ENCODE measurements around the gene ZNF653.

ZNF653 gene

GRCh38 chr19:11494634-11495285 is 10.9 kb downstream of the ZNF653 start:
- no peaks in the 10 kb centered on the region for H3K9me3 ChIP-seq (ENCODE audit: insufficient read depth, low read depth, low read length)
- H3K4me3 ChIP-seq (ENCODE audit: low read length, poor library complexity, severe bottlenecking): no peak overlapping the region
- H3K36me3 ChIP-seq (ENCODE audit: insufficient read depth, low read length): peaks cover 15% of the 10 kb centered on the region; the same call in 1 of the 2 replicates
- H3K9me2 ChIP-seq (replicated peaks; ENCODE audit: low read depth, low read length): no peaks in the 10 kb centered on the region
- no peaks in the 10 kb centered on the region for H3K27me3 ChIP-seq (ENCODE audit: insufficient read depth, low read length, poor library complexity, severe bottlenecking)
- H2AFZ ChIP-seq (ENCODE audit: low read length): no peak overlapping the region
- H3K79me2 ChIP-seq (ENCODE audit: insufficient read depth, low read length): no peaks in the 10 kb centered on the region
- H3K9ac ChIP-seq (ENCODE audit: low read depth, low read length, poor library complexity, severe bottlenecking): no peak overlapping the region
- TF ChIP-seq EZH2phosphoT487 (IDR thresholded peaks at IDR 0.05; ENCODE audit: borderline replicate concordance): no peak
- TF ChIP-seq, protein P1, sequence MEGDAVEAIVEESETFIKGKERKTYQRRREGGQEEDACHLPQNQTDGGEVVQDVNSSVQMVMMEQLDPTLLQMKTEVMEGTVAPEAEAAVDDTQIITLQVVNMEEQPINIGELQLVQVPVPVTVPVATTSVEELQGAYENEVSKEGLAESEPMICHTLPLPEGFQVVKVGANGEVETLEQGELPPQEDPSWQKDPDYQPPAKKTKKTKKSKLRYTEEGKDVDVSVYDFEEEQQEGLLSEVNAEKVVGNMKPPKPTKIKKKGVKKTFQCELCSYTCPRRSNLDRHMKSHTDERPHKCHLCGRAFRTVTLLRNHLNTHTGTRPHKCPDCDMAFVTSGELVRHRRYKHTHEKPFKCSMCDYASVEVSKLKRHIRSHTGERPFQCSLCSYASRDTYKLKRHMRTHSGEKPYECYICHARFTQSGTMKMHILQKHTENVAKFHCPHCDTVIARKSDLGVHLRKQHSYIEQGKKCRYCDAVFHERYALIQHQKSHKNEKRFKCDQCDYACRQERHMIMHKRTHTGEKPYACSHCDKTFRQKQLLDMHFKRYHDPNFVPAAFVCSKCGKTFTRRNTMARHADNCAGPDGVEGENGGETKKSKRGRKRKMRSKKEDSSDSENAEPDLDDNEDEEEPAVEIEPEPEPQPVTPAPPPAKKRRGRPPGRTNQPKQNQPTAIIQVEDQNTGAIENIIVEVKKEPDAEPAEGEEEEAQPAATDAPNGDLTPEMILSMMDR (conservative IDR thresholded peaks at IDR 0.05; ENCODE audit: low read length): no peak
- no peak overlapping the region for H3K4me2 ChIP-seq (ENCODE audit: low read depth, low read length, poor library complexity, severe bottlenecking)
- H4K20me1 ChIP-seq (ENCODE audit: insufficient read depth, low read length, poor library complexity, severe bottlenecking): peaks cover 4% of the 10 kb centered on the region
- H3K4me1 ChIP-seq (ENCODE audit: insufficient read depth, low read length, poor library complexity, severe bottlenecking): no peaks in the 10 kb centered on the region
- H3F3A ChIP-seq (ENCODE audit: low read depth): no peaks in the 10 kb centered on the region

DNA sequence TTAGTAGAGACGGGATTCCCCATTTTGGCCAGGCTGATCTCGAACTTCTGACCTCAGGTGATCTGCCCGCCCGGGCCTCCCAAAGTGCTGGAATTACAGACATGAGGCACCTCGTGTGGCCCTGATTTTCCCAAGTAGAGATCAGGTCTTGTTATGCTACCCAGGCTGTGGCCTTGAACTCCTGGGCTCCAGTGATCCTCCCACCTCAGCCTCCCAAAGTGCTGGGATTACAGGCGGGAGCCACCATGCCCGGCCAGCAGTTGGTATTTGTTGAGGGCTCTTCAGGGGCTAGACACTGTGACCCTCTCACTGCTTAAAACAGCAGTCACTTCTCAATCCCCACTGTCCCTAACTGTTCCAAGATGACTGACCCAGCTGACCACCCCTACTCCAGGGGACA is 16.3 kb downstream of the ZNF653 start:
- TF ChIP-seq, protein P1 (conservative IDR thresholded peaks at IDR 0.05; ENCODE audit: low read length): no peak
- TF ChIP-seq EZH2phosphoT487 (IDR thresholded peaks at IDR 0.05; ENCODE audit: borderline replicate concordance): no peak
- H4K20me1 ChIP-seq (ENCODE audit: insufficient read depth, low read length, poor library complexity, severe bottlenecking): no peaks in the 10 kb centered on the region
- H3K4me1 ChIP-seq (ENCODE audit: insufficient read depth, low read length, poor library complexity, severe bottlenecking): no peaks in the 10 kb centered on the region
- H2AFZ ChIP-seq (ENCODE audit: low read length): no peak overlapping the region
- no peaks in the 10 kb centered on the region for H3K27me3 ChIP-seq (ENCODE audit: insufficient read depth, low read length, poor library complexity, severe bottlenecking)
- H3K4me3 ChIP-seq (ENCODE audit: low read length, poor library complexity, severe bottlenecking): no peak overlapping the region
- H3K36me3 ChIP-seq (ENCODE audit: insufficient read depth, low read length): peaks cover 10% of the 10 kb centered on the region; the same call in 1 of the 2 replicates
- no peak overlapping the region for H3K9ac ChIP-seq (ENCODE audit: low read depth, low read length, poor library complexity, severe bottlenecking)
- H3F3A ChIP-seq (ENCODE audit: low read depth): no peaks in the 10 kb centered on the region
- no peaks in the 10 kb centered on the region for H3K9me3 ChIP-seq (ENCODE audit: insufficient read depth, low read depth, low read length)
- H3K79me2 ChIP-seq (ENCODE audit: insufficient read depth, low read length): no peaks in the 10 kb centered on the region
- no peak overlapping the region for H3K4me2 ChIP-seq (ENCODE audit: low read depth, low read length, poor library complexity, severe bottlenecking)
- H3K9me2 ChIP-seq (replicated peaks; ENCODE audit: low read depth, low read length): no peaks in the 10 kb centered on the region

- Histone ChIP-seq H3K9ac (ENCODE audit: low read depth, low read length, poor library complexity, severe bottlenecking) (no peak overlapping the region), H2AFZ (ENCODE audit: low read length) (no peak overlapping the region), H3F3A (ENCODE audit: low read depth) (no peaks in the 10 kb centered on the region), H3K27me3 (ENCODE audit: insufficient read depth, low read length, poor library complexity, severe bottlenecking) (no peaks in the 10 kb centered on the region), H3K4me2 (ENCODE audit: low read depth, low read length, poor library complexity, severe bottlenecking) (no peak overlapping the region), H3K4me3 (ENCODE audit: low read length, poor library complexity, severe bottlenecking) (no peak overlapping the region), H3K9me2 (replicated peaks; ENCODE audit: low read depth, low read length) (no peaks in the 10 kb centered on the region), H3K4me1 (ENCODE audit: insufficient read depth, low read length, poor library complexity, severe bottlenecking) (no peaks in the 10 kb centered on the region), H3K79me2 (ENCODE audit: insufficient read depth, low read length) (no peaks in the 10 kb centered on the region), H3K36me3 (ENCODE audit: insufficient read depth, low read length) (peaks cover 6% of the 10 kb centered on the region; the same call in 1 of the 2 replicates), H3K9me3 (ENCODE audit: insufficient read depth, low read depth, low read length) (no peaks in the 10 kb centered on the region), H4K20me1 (ENCODE audit: insufficient read depth, low read length, poor library complexity, severe bottlenecking) (no peaks in the 10 kb centered on the region)
- TF ChIP-seq, protein P1 (conservative IDR thresholded peaks at IDR 0.05; ENCODE audit: low read length): no peak
- TF ChIP-seq EZH2phosphoT487 (IDR thresholded peaks at IDR 0.05; ENCODE audit: borderline replicate concordance): no peak
Observed at GRCh38 chr19:11486661-11487503, 18.8 kb downstream of the ZNF653 start.

Data from Loucy (cell line).